ENCODE results near the gene PCNX2. TPM values are rescaled to one million over a fixed set of nuclear protein-coding genes. Genes with fewer than 3 reads are reported as not detected.
"Not testable (repeated sequence)": the region's sequence is repeated elsewhere in the genome, so short reads cannot be mapped to it uniquely, and the experiment has no call there.

The PCNX2 gene
- total RNA-seq, 1 donor from 2014 or later: 2.2 TPM

- DNase-seq (no peak), ATAC-seq (ENCODE audit: poor library complexity) (no peak)
- intact Hi-C loops (cut with DNase I): no loop called here
These were observed 279.6 kb downstream of the PCNX2 start for GRCh38 chr1:233015965-233016364.

- ATAC-seq (ENCODE audit: poor library complexity): no peak
- intact Hi-C loops (cut with DNase I): no loop called here
- DNase-seq: no peak
These were observed 283.5 kb downstream of the PCNX2 start for GRCh38 chr1:233012021-233012420.

GRCh38 chr1:233010146-233010545 lies 285.4 kb downstream of the PCNX2 start:
- ATAC-seq (ENCODE audit: poor library complexity) (no peak), DNase-seq (no peak)
- intact Hi-C loops (cut with DNase I): no loop called here

- intact Hi-C loops (cut with DNase I): no loop called here
- no peak for DNase-seq
- ATAC-seq (ENCODE audit: poor library complexity): no peak
These were observed 289.0 kb downstream of the PCNX2 start for GRCh38 chr1:233006541-233006973.

GRCh38 chr1:233006108-233006507 lies 289.4 kb downstream of the PCNX2 start:
- no peak for DNase-seq
- intact Hi-C loops (cut with DNase I): no loop called here
- no peak for ATAC-seq (ENCODE audit: poor library complexity)

- ATAC-seq (ENCODE audit: poor library complexity): no peak
- intact Hi-C loops (cut with DNase I): no loop called here
- no peak for DNase-seq
These were observed 289.8 kb downstream of the PCNX2 start for GRCh38 chr1:233005703-233006102.

GRCh38 chr1:233005156-233005555 lies 290.4 kb downstream of the PCNX2 start:
- intact Hi-C loops (cut with DNase I): no loop called here
- ATAC-seq (ENCODE audit: poor library complexity) (no peak), DNase-seq (no peak)

GRCh38 chr1:233004451-233004850 lies 291.1 kb downstream of the PCNX2 start:
- DNase-seq (no peak), ATAC-seq (ENCODE audit: poor library complexity) (no peak)
- intact Hi-C loops (cut with DNase I): no loop called here

- DNase-seq; ATAC-seq (ENCODE audit: poor library complexity); intact Hi-C loops (cut with DNase I): not testable (repeated sequence)
These were observed 291.9 kb downstream of the PCNX2 start for GRCh38 chr1:233003638-233004037.

GRCh38 chr1:232999956-233000625 lies 295.4 kb downstream of the PCNX2 start:
- ATAC-seq (ENCODE audit: poor library complexity): peak; percentile 85
- DNase-seq: peak; percentile 72
- intact Hi-C loops (cut with DNase I): no loop called here

GRCh38 chr1:232998646-232999045 lies 296.9 kb downstream of the PCNX2 start:
- intact Hi-C loops (cut with DNase I): no loop called here
- no peak for DNase-seq
- ATAC-seq (ENCODE audit: poor library complexity): no peak

GRCh38 chr1:232998138-232998537 lies 297.4 kb downstream of the PCNX2 start:
- DNase-seq (no peak), ATAC-seq (ENCODE audit: poor library complexity) (no peak)
- intact Hi-C loops (cut with DNase I): no loop called here

- no peak for DNase-seq
- intact Hi-C loops (cut with DNase I): no loop called here
- no peak for ATAC-seq (ENCODE audit: poor library complexity)
These were observed 299.4 kb downstream of the PCNX2 start for GRCh38 chr1:232996143-232996542.

GRCh38 chr1:232995189-232995588 lies 300.3 kb downstream of the PCNX2 start:
- no peak for ATAC-seq (ENCODE audit: poor library complexity)
- intact Hi-C loops (cut with DNase I): no loop called here
- DNase-seq: no peak

GRCh38 chr1:232993555-232993954 lies 302.0 kb downstream of the PCNX2 start:
- intact Hi-C loops (cut with DNase I): no loop called here
- ATAC-seq (ENCODE audit: poor library complexity) (no peak), DNase-seq (no peak)

- intact Hi-C loops (cut with DNase I): no loop called here
- DNase-seq: peak; percentile 59
- ATAC-seq (ENCODE audit: poor library complexity): peak; percentile 90
These were observed 303.3 kb downstream of the PCNX2 start for GRCh38 chr1:232992227-232992626.

GRCh38 chr1:232991238-232991637 lies 304.3 kb downstream of the PCNX2 start:
- intact Hi-C loops (cut with DNase I): no loop called here
- no peak for ATAC-seq (ENCODE audit: poor library complexity)

GRCh38 chr1:232990176-232991128 lies 305.1 kb downstream of the PCNX2 start:
- ATAC-seq (ENCODE audit: poor library complexity) (no peak), DNase-seq (no peak)
- intact Hi-C loops (cut with DNase I): no loop called here

More at GRCh38 chr1:232991238-232991637, 304.3 kb downstream of the PCNX2 start:
- DNase-seq: no peak

- ATAC-seq (ENCODE audit: poor library complexity) (no peak), DNase-seq (no peak)
- intact Hi-C loops (cut with DNase I): no loop called here
These were observed 306.9 kb downstream of the PCNX2 start for GRCh38 chr1:232988572-232989040.

- no peak for DNase-seq
- intact Hi-C loops (cut with DNase I): no loop called here
- ATAC-seq (ENCODE audit: poor library complexity): no peak
These were observed 307.8 kb downstream of the PCNX2 start for GRCh38 chr1:232987774-232988140.
